Lung microvascular endothelial cell (primary cell): ENCODE data around the gene JPH3. TPM values are rescaled to one million over a fixed set of nuclear protein-coding genes. Genes with fewer than 3 reads are reported as not detected.

Source experiments
- DNase-seq, 2 donors: peaks; one replicate each; pipeline versions ENCODE4 v3.0.0 to v3.0.0-alpha.2; 2010; ENCODE audit warnings: low read depth in 2 of 2
- total RNA-seq: library from RNA; depleted of rRNA; stranded (reverse); fragments of >200 nt; gene quantifications from 2 replicates; pipeline ENCODE4 v1.2.1, GENCODE V29; 2014

The JPH3 gene
- total RNA-seq, 1 donor from 2014 or later = 0.20 TPM

- DNase-seq = no peak
Measured at GRCh38 chr16:87694441-87695125, 92.3 kb downstream of the JPH3 start.

DNA sequence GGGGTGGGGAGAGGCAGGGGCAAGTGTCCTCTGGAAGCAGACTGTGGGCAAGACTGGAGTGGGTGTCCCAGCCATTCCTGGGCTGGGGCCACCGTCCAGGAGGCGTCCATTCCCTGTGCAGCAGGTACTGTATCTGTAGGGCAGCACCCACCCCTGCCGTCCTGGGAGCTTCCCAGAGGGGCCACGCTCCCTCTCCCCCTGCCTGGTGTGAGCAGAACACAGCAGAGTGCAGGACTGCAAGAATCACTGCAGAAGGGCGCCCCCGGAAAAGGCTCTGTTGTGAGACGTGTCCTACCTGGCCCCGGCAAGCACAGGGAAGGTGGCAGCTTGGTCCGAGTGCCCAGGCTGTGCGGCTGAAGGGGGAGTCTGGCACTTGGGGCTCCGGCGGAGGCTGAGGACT lies 93.2 kb downstream of the JPH3 start:
- DNase-seq = no peak

GRCh38 chr16:87696726-87697125 lies 94.4 kb downstream of the JPH3 start:
- DNase-seq = no peak

GRCh38 chr16:87697256-87697655 lies 94.9 kb downstream of the JPH3 start:
- no peak for DNase-seq

GRCh38 chr16:87697792-87698191 lies 95.5 kb downstream of the JPH3 start:
- no peak for DNase-seq

- DNase-seq = no peak
Measured at GRCh38 chr16:87698241-87698640, 95.9 kb downstream of the JPH3 start.

GRCh38 chr16:87698676-87699199 lies 96.4 kb downstream of the JPH3 start:
- no peak for DNase-seq

DNA sequence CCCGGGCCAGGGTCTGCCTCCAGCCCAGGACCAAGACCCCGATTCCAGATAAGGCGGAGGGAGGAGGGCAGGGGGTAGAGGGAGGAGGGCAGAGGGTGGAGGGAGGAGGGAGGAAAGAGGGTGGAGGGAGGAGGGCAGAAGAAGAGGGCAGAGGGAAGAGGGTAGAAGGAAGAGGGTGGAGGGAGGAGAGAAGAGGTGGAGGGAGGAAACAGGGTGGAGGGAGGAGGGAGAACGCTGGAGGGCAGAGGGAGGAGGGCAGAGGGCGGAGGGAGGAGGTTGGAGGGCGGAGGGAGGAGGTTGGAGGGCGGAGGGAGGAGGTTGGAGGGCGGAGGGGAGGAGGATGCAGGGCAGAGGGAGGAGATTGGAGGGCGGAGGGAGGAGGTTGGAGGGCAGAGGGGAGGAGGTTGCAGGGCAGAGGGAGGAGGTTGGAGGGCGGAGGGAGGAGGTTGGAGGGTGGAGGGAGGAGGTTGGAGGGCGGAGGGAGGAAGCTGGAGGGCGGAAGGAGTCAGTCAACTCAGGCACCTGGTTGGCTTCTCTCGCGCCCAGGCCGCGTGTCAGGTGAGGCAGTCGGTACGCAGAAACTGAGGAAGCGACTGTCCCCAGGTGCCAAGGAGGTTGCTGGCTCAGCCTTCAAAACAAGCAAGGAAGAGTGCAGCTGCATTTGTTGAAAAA lies 98.2 kb downstream of the JPH3 start:
- DNase-seq = no peak

DNA sequence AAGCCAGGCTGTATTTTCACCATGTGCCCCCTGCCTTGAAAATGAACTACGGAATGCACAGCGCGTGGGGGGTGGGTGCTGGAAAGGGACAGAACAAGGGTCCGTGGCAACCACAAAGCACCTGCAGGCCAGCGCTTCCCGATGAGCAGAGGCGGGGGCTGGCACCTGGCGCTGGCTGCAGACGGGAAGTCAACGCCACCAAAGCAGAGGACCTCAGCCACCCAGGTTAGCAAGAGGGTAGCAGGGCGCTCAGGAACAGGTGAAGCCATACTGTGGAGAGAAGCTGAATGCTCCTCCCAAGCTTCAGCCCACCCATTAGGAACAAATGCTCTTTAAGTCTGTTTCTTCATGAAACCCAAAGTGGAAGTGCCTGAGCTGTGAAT lies 98.8 kb downstream of the JPH3 start:
- DNase-seq = no peak

GRCh38 chr16:87701505-87701921 lies 99.2 kb downstream of the JPH3 start:
- no peak for DNase-seq

DNA sequence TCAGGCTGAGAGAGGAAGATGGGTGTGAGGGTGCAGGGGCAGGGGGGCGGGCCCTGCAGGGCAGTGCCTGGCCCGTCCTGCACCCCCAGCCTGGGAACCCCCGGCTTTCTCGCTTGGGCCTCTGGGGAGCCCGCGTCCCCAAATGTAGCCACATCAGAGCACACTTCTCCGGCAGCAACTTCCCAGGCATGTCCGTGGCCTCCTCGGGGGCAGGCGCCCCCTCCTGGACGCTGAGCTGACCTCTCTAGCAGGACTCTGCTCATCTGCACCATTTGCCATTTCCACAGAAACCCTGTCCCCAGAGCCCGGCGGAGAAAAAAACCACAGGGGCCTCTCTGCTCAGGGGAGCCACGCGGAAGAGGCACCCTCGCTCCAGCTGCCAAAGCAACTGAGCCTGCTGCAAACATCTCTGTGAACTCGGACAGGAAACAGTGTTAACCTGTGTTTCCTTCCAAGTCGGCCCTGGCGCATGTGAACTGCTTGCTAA lies 100.1 kb downstream of the JPH3 start:
- DNase-seq = peak; percentile 69 to 87

DNA sequence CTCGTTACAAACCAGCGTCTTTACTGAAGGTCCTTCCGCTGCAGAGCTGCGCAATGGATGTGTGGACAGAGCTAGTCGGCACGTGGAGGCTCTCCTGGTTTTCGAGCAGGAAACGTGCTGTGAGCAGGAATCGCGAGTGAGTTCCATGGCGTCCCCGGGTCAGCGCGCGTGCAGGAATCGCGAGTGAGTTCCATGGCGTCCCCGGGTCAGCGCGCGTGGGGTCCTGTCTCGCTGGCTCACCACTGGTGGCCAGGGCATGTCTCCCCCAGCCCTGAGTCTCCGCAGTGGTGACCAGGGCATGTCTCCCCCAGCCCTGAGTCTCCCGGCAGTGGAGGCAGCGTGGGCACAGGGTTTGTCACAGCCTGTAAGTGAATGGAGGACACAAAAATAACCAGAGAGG lies 100.8 kb downstream of the JPH3 start:
- DNase-seq = peak; percentile 22 to 57

DNA sequence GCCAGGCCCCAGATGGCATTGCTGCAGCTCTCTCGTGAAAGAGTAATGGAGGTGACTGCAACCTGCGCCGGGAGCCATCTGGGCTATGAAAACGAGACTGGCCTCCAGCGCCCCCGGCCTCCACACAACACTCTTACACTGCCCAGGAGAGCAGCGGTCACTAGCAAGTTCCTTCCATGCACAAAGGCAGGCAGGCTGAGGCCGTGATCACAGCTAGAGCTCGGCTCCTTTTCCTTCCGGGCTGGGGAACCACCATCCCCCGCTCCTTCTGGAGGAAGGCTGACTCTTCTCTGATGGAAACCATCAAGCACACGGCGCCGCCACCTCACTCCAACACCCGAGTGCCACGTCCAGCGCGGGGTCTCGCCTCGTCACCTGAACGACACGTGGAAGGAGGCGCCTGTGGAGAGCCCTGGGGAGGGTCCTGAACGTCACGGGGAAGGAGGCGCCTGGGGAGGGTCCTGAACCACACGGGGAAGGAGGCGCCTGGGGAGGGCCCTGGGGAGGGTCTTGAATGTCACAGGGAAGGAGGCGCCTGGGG lies 101.6 kb downstream of the JPH3 start:
- DNase-seq = peak in 1 of 2 donors; percentile 52

DNA sequence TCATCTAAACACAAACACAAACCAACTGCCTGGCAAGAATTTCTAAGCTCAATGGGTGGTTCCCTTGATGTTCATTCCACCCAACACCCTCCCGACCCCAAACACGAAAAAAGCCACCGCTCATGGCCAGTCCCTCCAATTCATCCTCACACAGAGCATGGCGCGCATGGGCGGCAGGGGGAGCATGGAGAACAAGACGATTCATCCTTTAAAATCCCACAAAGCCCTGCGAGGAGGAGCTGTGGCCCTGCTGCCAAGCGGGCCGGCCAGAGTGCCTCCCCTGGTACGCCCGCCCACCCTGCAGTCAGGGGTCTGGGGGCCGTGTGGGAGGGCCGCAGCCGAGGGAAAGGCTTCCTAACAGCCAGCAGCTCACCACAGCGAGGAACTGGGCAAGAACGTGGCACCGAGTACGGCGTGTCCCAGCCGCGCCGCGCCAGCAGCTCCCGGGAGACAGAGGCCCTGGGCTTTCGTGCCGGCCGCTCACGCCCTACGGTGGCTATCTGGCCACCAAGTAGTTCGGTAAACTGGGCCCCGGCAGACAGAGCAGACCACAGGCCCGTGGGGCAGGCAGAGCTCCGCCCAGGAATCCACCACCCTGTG lies 102.5 kb downstream of the JPH3 start:
- DNase-seq = no peak

GRCh38 chr16:87705771-87706277 lies 103.5 kb downstream of the JPH3 start:
- no peak for DNase-seq

- no peak for DNase-seq
Measured at GRCh38 chr16:87706278-87707000, 104.1 kb downstream of the JPH3 start.

- no peak for DNase-seq
Measured at GRCh38 chr16:87707097-87707496, 104.8 kb downstream of the JPH3 start.

DNA sequence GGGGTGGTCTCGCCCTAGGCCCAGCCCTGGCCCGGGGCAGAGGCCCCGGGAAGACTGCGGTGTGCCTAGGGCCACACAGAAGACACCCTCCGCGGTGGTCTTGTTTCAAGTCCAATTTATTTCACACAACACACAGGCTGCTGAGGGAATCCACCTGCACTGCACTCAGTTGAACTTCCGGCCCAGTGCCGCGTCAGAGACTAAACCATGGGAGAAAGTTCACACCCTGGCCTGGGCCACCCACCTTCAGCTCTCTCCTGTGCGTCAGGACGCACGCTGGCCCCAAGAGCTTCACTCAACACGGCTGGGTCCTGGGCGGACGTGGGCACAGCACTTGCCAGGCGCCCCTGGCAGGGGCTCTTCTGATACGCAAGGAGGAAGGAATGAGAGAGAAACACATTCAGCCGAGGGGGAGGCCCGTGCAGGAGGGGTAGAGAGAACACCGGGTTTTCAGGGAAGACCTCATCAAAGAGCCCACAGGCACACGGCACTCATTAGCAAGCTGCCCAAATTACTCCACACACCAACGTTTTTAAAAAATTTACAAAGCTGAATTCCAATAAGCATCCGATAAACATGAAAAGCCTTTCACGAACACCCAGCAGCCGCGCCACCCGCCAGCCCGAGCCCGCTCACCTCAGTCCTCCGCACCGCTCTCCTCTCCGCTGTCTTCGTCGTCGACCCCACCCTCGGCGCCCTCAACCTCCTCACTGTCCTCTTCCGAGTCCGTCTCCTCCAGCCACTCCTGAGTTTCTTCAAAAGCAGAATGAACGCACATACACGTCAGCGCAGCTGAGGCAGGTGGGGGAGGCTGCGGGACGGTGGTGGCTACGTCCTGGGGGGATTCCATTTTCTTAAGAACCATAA lies 105.6 kb downstream of the JPH3 start:
- no peak for DNase-seq

- DNase-seq = no peak
Measured at GRCh38 chr16:87708881-87709638, 106.8 kb downstream of the JPH3 start.

- no peak for DNase-seq
Measured at GRCh38 chr16:87709677-87710076, 107.4 kb downstream of the JPH3 start.
